ENCODE data around the gene GKAP1. TPM values are rescaled to one million over a fixed set of nuclear protein-coding genes. Genes with fewer than 3 reads are reported as not detected.
"Not testable (repeated sequence)": the region's sequence is repeated elsewhere in the genome, so short reads cannot be mapped to it uniquely, and the experiment has no call there.

Gene GKAP1
- total RNA-seq, 1 experiment from 2014 or later: 6.2 TPM

DNA sequence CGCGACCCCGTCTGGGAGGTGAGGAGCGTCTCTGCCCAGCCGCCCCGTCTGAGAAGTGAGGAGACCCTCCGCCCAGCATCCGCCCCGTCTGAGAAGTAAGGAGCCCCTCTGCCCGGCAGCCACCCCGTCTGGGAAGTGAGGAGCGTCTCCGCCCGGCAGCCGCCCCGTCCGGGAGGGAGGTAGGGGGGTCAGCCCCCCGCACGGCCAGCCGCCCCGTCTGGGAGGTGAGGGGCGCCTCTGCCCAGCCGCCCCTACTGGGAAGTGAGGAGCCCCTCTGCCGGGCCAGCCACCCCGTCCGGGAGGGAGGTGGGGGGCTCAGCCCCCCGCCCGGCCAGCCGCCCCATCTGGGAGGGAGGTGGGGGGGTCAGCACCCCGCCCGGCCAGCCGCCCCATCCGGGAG, 13.6 kb downstream of the GKAP1 start:
- H2BK12ac ChIP-seq (ENCODE audit: insufficient read length, low read depth, low read length); H2AFZ ChIP-seq (ENCODE audit: low read length); H3K27ac ChIP-seq (ENCODE audit: insufficient read length, low read depth, low read length); H2BK120ac ChIP-seq (ENCODE audit: low read depth, low read length, poor library complexity, severe bottlenecking); H3K79me1 ChIP-seq (ENCODE audit: insufficient read depth, low read depth, low read length, poor library complexity, severe bottlenecking); H4K5ac ChIP-seq (ENCODE audit: insufficient read length, low read depth, low read length); H4K91ac ChIP-seq (ENCODE audit: insufficient read length, low read depth, low read length); H3K27me3 ChIP-seq (ENCODE audit: insufficient read depth, low read length); H3K27me3 Mint-ChIP-seq (ENCODE audit: low read depth); H3K23ac ChIP-seq (ENCODE audit: insufficient read length, low read depth, low read length); H3K56ac ChIP-seq (ENCODE audit: insufficient read length, low read depth, low read length); H3K27ac Mint-ChIP-seq; H3K9me3 ChIP-seq (ENCODE audit: control insufficient read depth, low read depth, low read length); H3T11ph ChIP-seq (ENCODE audit: low read length); H3K4me1 Mint-ChIP-seq; H2AK5ac ChIP-seq (ENCODE audit: insufficient read length, low read length); H2BK20ac ChIP-seq (ENCODE audit: low read depth, low read length, poor library complexity, severe bottlenecking); H3K9me3 Mint-ChIP-seq; H3K4me3 Mint-ChIP-seq; DNase-seq; H3K79me2 ChIP-seq (ENCODE audit: insufficient read depth, low read length); H3K4me1 ChIP-seq (ENCODE audit: insufficient read depth, low read length); H3K9ac ChIP-seq (ENCODE audit: extremely low read depth, insufficient read length, low read length); H3K4ac ChIP-seq (ENCODE audit: low read depth, low read length); H3K18ac ChIP-seq (ENCODE audit: insufficient read length, low read depth, low read length); H2BK15ac ChIP-seq (ENCODE audit: low read depth, low read length); H4K20me1 ChIP-seq (ENCODE audit: control insufficient read depth, insufficient read depth, insufficient read length); H3K14ac ChIP-seq (ENCODE audit: insufficient read depth, low read length); H2BK5ac ChIP-seq (ENCODE audit: insufficient read length, low read length); H3K23me2 ChIP-seq (ENCODE audit: insufficient read length, low read depth, low read length, poor library complexity, severe bottlenecking); H4K8ac ChIP-seq (replicated peaks; ENCODE audit: insufficient read length, low read depth, low read length); H3K4me2 ChIP-seq (ENCODE audit: insufficient read depth, insufficient read length, low read length): not testable (repeated sequence)
- H3K36me3 Mint-ChIP-seq (ENCODE audit: insufficient read depth in 1 of 3, low read depth in 3 of 3): peaks cover 14 to 32% (median 18%) of the 10 kb centered on the region in 3 experiments
- no CpG with 5 or more reads among the region's 33 CpGs for WGBS (ENCODE audit: extremely low coverage, insufficient read length, low lambda C conversion rate)

All from H9 (cell line).